WTC11 (cell line): Measurements from ENCODE around the gene NUP93. TPM values are rescaled to one million over a fixed set of nuclear protein-coding genes. Genes with fewer than 3 reads are reported as not detected.

ENCODE experiments used
- AFF4 ChIP-seq: sonication (generic); formaldehyde crosslinking; IDR thresholded peaks from 2 replicates; pipeline ENCODE4 v1.8.1; 2023; ENCODE audit warnings: mild to moderate bottlenecking, missing genetic modification reagents, borderline replicate concordance
- ATF2 ChIP-seq: sonication (generic); formaldehyde crosslinking; IDR thresholded peaks from 2 replicates; pipeline ENCODE4 v1.8.1; 2022; ENCODE audit warnings: low read depth, missing genetic modification reagents, borderline replicate concordance
- ATF3 ChIP-seq: sonication (generic); formaldehyde crosslinking; conservative IDR thresholded peaks from 2 replicates; pipeline ENCODE4 v1.8.1; 2022; ENCODE audit warnings: mild to moderate bottlenecking, missing genetic modification reagents
- ATF6 ChIP-seq: sonication (generic); formaldehyde crosslinking; IDR thresholded peaks from 2 replicates; pipeline ENCODE4 v1.8.1; 2023; ENCODE audit warnings: mild to moderate bottlenecking, missing genetic modification reagents
- E2F5 ChIP-seq: sonication (generic); formaldehyde crosslinking; IDR thresholded peaks from 2 replicates; pipeline ENCODE4 v1.8.1; 2022; ENCODE audit warnings: mild to moderate bottlenecking, moderate library complexity, missing genetic modification reagents
- FOXK1 ChIP-seq: sonication (generic); formaldehyde crosslinking; IDR thresholded peaks from 2 replicates; pipeline ENCODE4 v1.8.0; 2022; ENCODE audit warnings: mild to moderate bottlenecking, moderate library complexity, missing genetic modification reagents
- GTF2I ChIP-seq: fragments of 250-450 bp; sonication (Bioruptor Pico); conservative IDR thresholded peaks from 2 replicates; pipeline ENCODE4 v1.4.0; 2021; ENCODE audit warnings: mild to moderate bottlenecking
- IRF1 ChIP-seq: sonication (generic); formaldehyde crosslinking; IDR thresholded peaks from 2 replicates; pipeline ENCODE4 v1.8.0; 2023; ENCODE audit warnings: missing genetic modification reagents
- JUN ChIP-seq: sonication (generic); formaldehyde crosslinking; IDR thresholded peaks from 2 replicates; pipeline ENCODE4 v1.8.0; 2023; ENCODE audit warnings: mild to moderate bottlenecking, missing genetic modification reagents
- NFATC4 ChIP-seq: fragments of 250-450 bp; sonication (Bioruptor Pico); IDR thresholded peaks from 2 replicates; pipeline ENCODE4 v1.9.0; 2021; ENCODE audit warnings: mild to moderate bottlenecking
- NFE2L1 ChIP-seq: sonication (generic); formaldehyde crosslinking; IDR thresholded peaks from 2 replicates; pipeline ENCODE4 v1.8.1; 2023; ENCODE audit warnings: missing genetic modification reagents
- PRRX2 ChIP-seq: fragments of 250-450 bp; sonication (Bioruptor Pico); IDR thresholded peaks from 2 replicates; pipeline ENCODE4 v1.8.0; 2021; ENCODE audit warnings: mild to moderate bottlenecking
- RELA ChIP-seq: sonication (generic); formaldehyde crosslinking; IDR thresholded peaks from 2 replicates; pipeline ENCODE4 v1.8.1; 2022; ENCODE audit warnings: missing genetic modification reagents, mild to moderate bottlenecking, borderline replicate concordance
- SMAD3 ChIP-seq: sonication (generic); formaldehyde crosslinking; IDR thresholded peaks from 2 replicates; pipeline ENCODE4 v1.8.0; 2022; ENCODE audit warnings: missing genetic modification reagents, mild to moderate bottlenecking, borderline replicate concordance
- TP53 ChIP-seq: sonication (generic); formaldehyde crosslinking; IDR thresholded peaks from 2 replicates; pipeline ENCODE4 v1.8.1; 2023; ENCODE audit warnings: mild to moderate bottlenecking, missing genetic modification reagents
- USF1 ChIP-seq: sonication (generic); formaldehyde crosslinking; IDR thresholded peaks from 2 replicates; pipeline ENCODE4 v1.8.0; 2022; ENCODE audit warnings: mild to moderate bottlenecking, missing genetic modification reagents
- ZBTB43 ChIP-seq: sonication (generic); formaldehyde crosslinking; IDR thresholded peaks from 2 replicates; pipeline ENCODE4 v1.8.1; 2023; ENCODE audit warnings: mild to moderate bottlenecking, missing genetic modification reagents
- ZMAT4 ChIP-seq: fragments of 250-450 bp; sonication (Bioruptor Pico); IDR thresholded peaks from 2 replicates; pipeline ENCODE4 v1.9.0; 2021; ENCODE audit warnings: mild to moderate bottlenecking
- ZNF138 ChIP-seq: sonication (generic); formaldehyde crosslinking; conservative IDR thresholded peaks from 2 replicates; pipeline ENCODE4 v1.8.1; 2022; ENCODE audit warnings: mild to moderate bottlenecking, moderate library complexity, missing genetic modification reagents
- ZNF219 ChIP-seq: sonication (generic); formaldehyde crosslinking; IDR thresholded peaks from 2 replicates; pipeline ENCODE4 v1.8.0; 2023; ENCODE audit warnings: missing genetic modification reagents, mild to moderate bottlenecking, borderline replicate concordance
- ZNF396 ChIP-seq: fragments of 250-450 bp; sonication (Bioruptor Pico); IDR thresholded peaks from 2 replicates; pipeline ENCODE4 v1.8.0; 2021; ENCODE audit warnings: mild to moderate bottlenecking, moderate library complexity, borderline replicate concordance
- ZNF416 ChIP-seq: fragments of 250-450 bp; sonication (Bioruptor Pico); IDR thresholded peaks from 2 replicates; pipeline ENCODE4 v1.9.0; 2021; ENCODE audit warnings: mild to moderate bottlenecking, inconsistent platforms
- ZNF512 ChIP-seq: sonication (generic); formaldehyde crosslinking; IDR thresholded peaks from 2 replicates; pipeline ENCODE4 v1.8.1; 2022; ENCODE audit warnings: missing genetic modification reagents, borderline replicate concordance
- total RNA-seq: library from RNA; stranded (reverse); gene quantifications from 3 replicates; pipeline ENCODE4 v1.2.3, GENCODE V29; 2021

NUP93 gene
- total RNA-seq, 1 experiment from 2014 or later, result 185 TPM

GRCh38 chr16:56729735-56730662, at the start of gene NUP93 (continued):
- no peak for TF ChIP-seq TP53 (CRISPR knock-in tag)
- no peak for TF ChIP-seq NFATC4
- peak; percentile 75 for TF ChIP-seq FOXK1
- 0 out of 2 replicates have a peak, but pooled peaks have one; percentile 24 for TF ChIP-seq SMAD3
- TF ChIP-seq AFF4, result no peak
- TF ChIP-seq ZNF138, result no peak
- TF ChIP-seq ATF3 (CRISPR knock-in tag), result no peak
- no peak for TF ChIP-seq PRRX2 (CRISPR knock-in tag)
- no peak for TF ChIP-seq ZMAT4 (CRISPR knock-in tag)
- TF ChIP-seq USF1 (CRISPR knock-in tag), result no peak; the same call in 1 of the 2 replicates
- no peak for TF ChIP-seq ATF6 (CRISPR knock-in tag)
- no peak for TF ChIP-seq IRF1
- TF ChIP-seq ZNF416, result no peak
- TF ChIP-seq GTF2I (CRISPR knock-in tag), result no peak
- no peak for TF ChIP-seq RELA (CRISPR knock-in tag)
- TF ChIP-seq JUN (CRISPR knock-in tag), result 0 out of 2 replicates have a peak, but pooled peaks have one; percentile 60
- peak; percentile 73; the same call in 1 of the 2 replicates for TF ChIP-seq NFE2L1
- peak; percentile 38; the same call in 1 of the 2 replicates for TF ChIP-seq ATF2 (CRISPR knock-in tag)
- TF ChIP-seq ZBTB43 (CRISPR knock-in tag), result peak; percentile 75; the same call in 1 of the 2 replicates
- TF ChIP-seq ZNF512, result no peak
- TF ChIP-seq ZNF219 (CRISPR knock-in tag), result no peak
- TF ChIP-seq ZNF396 (CRISPR knock-in tag), result no peak
- 0 out of 2 replicates have a peak, but pooled peaks have one; percentile 14 for TF ChIP-seq E2F5 (CRISPR knock-in tag)
